Left hindlimb (tissue), 1 donor: ENCODE measurements around the gene RALGPS1.

Experiments
- DNase-seq: peaks from one replicate; pipeline ENCODE4 v3.0.0-alpha.2; 2018

RALGPS1 gene

GRCh38 chr9:127084076-127085039 lies 169.8 kb downstream of the RALGPS1 start:
- no peak for DNase-seq

- no peak for DNase-seq
These were observed 170.6 kb downstream of the RALGPS1 start for GRCh38 chr9:127085186-127085585.

- no peak for DNase-seq
These were observed 172.2 kb downstream of the RALGPS1 start for GRCh38 chr9:127086771-127087170.

GRCh38 chr9:127087411-127087810 lies 172.8 kb downstream of the RALGPS1 start:
- no peak for DNase-seq

- DNase-seq, result no peak
These were observed 173.3 kb downstream of the RALGPS1 start for GRCh38 chr9:127087836-127088235.

GRCh38 chr9:127088724-127089615 lies 174.4 kb downstream of the RALGPS1 start:
- DNase-seq, result no peak

- no peak for DNase-seq
These were observed 175.1 kb downstream of the RALGPS1 start for GRCh38 chr9:127089631-127090081.

- DNase-seq, result no peak
These were observed 175.9 kb downstream of the RALGPS1 start for GRCh38 chr9:127090341-127090985.

- DNase-seq, result no peak
These were observed 176.9 kb downstream of the RALGPS1 start for GRCh38 chr9:127091526-127091925.

GRCh38 chr9:127092041-127092608 lies 177.5 kb downstream of the RALGPS1 start:
- DNase-seq, result no peak

- peak; percentile 23 for DNase-seq
These were observed 178.9 kb downstream of the RALGPS1 start for GRCh38 chr9:127093319-127094020.

- peak; percentile 18 for DNase-seq
These were observed 180.8 kb downstream of the RALGPS1 start for GRCh38 chr9:127095411-127095810.

GRCh38 chr9:127096208-127096607 lies 181.6 kb downstream of the RALGPS1 start:
- peak; percentile 71 for DNase-seq

- DNase-seq, result no peak
These were observed 183.1 kb downstream of the RALGPS1 start for GRCh38 chr9:127097683-127098082.

GRCh38 chr9:127098916-127099553 lies 184.5 kb downstream of the RALGPS1 start:
- no peak for DNase-seq

GRCh38 chr9:127099664-127100063 lies 185.1 kb downstream of the RALGPS1 start:
- DNase-seq, result no peak

- DNase-seq, result no peak
These were observed 187.6 kb downstream of the RALGPS1 start for GRCh38 chr9:127102176-127102575.

GRCh38 chr9:127102788-127103187 lies 188.2 kb downstream of the RALGPS1 start:
- DNase-seq, result no peak

- no peak for DNase-seq
These were observed 190.2 kb downstream of the RALGPS1 start for GRCh38 chr9:127104581-127105311.

- DNase-seq, result no peak
These were observed 191.4 kb downstream of the RALGPS1 start for GRCh38 chr9:127105805-127106465.
